NCI-H748 (cell line): ENCODE results near the gene MICU1.

Experiments
- DNase-seq: peaks from one replicate; lab custom pipeline; 2025; ENCODE audit not compliant: unreplicated experiment; lab: John Stamatoyannopoulos, UW

Gene MICU1

DNA sequence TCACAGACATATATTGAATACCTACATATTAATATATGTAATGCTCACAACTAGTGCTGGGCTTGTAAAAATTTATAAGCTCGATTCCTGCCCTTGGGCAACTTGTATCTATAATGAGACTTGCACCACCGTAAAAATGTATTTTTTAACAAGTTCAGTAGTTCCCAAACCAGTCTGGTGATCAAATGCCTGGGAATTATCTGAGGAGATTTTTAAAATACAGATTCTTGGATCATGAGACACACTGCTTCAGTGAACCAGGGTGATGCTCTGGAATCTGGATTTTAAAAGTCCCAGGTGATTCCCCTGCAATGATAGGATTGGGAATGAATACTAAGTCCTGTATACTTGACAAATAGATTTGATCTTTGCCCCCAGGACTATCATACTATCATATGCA lies 4.3 kb upstream of the MICU1 start:
- DNase-seq, result no peak

GRCh38 chr10:72626444-72626754 lies 520 bp upstream of the MICU1 start:
- no peak for DNase-seq

GRCh38 chr10:72625276-72625607 lies 637 bp downstream of the MICU1 start:
- DNase-seq, result no peak

- DNase-seq, result no peak
Measured at GRCh38 chr10:72622271-72622670, 3.6 kb downstream of the MICU1 start.

- no peak for DNase-seq
Measured at GRCh38 chr10:72616716-72617115, 9.2 kb downstream of the MICU1 start.

DNA sequence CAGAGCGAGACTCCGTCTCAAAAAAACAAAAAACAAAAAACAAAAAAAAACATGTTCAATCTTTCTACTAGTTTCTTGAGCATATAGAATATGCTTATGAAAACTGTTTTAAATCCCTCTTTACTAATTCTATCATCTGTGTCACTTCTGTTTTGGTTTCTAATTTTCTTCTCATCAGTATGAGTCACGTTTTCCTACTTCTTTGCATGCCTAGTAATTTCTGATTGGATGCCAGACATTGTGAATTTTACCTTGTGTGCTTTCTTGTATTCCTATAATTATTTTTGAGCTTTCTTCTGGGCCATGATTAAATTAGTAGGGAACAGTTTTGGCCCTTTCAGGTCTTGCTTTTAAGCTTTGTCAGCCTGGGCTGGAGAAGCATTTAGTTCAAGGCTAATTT lies 9.9 kb downstream of the MICU1 start:
- no peak for DNase-seq

DNA sequence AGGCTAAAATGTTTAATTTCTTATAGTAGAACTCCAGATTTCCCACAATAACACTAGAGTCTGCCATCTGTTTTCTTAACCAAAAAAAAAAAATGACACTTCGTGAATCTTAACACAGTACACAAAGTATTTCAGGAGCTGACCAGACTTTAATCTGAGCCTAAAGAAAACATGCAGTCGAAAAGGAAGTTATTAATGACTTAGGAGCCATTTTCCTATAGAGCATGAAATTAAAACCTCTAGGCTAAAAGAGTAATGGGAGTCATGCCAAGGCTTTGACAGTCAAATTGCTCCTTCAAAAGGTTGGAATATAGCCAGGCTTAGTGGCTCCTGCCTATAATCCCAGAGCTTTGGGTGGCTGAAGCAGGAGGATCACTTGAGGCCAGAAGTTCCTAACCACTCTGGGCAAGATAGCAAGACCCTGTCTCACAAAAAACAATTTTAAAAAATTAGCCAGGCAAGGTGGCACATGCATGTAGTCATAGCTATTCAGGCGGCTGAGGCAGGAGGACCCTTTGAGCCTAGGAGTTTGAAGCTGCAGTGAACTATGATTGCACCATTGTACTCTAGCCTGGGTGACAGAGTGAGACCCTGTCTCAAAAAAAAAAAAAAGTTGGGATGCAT lies 13.6 kb downstream of the MICU1 start:
- DNase-seq, result peak; percentile 65

- no peak for DNase-seq
Measured at GRCh38 chr10:72611783-72612182, 14.1 kb downstream of the MICU1 start.

DNA sequence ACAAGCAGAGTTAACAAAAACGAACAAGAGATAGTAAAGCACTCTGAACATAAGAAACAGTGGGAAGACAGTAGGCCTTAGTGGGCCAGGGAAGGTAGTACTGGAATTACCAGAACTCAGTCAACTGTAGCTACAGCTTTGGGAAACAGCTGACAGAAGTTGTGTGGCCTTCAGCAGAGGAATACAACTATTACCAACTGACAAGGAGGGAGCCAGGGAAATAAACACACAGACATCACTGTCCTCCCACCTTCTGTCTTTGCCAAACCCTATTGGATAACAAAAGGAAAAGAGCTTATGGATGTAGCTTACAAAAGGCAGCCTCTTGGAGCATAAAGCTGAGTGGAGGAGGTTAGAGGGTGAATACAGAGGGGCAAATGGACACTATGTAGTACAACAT lies 15.4 kb downstream of the MICU1 start:
- DNase-seq, result no peak

- no peak for DNase-seq
Measured at GRCh38 chr10:72605122-72605521, 20.8 kb downstream of the MICU1 start.

DNA sequence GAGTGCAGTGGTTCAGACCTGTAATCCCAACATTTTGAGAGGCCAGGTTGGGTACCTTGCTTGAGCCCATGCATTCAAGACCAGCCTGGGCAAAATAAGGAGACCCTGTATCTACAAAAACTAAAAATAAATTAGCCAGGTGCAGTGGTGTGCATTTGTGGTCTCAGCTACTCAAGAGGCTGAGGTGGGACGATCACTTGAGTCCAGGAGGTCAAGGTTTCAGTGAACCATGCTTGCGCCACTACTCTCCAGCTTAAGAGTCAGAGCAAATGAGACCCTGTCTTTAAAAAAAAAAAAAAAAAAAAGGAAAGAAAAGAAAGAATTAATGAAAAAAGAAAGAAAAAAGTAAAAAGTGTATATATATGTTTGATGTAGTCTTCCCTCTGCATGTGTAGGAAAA lies 24.7 kb downstream of the MICU1 start:
- no peak for DNase-seq

GRCh38 chr10:72598769-72599701 lies 26.8 kb downstream of the MICU1 start:
- no peak for DNase-seq

GRCh38 chr10:72597897-72598296 lies 28.0 kb downstream of the MICU1 start:
- DNase-seq, result no peak

DNA sequence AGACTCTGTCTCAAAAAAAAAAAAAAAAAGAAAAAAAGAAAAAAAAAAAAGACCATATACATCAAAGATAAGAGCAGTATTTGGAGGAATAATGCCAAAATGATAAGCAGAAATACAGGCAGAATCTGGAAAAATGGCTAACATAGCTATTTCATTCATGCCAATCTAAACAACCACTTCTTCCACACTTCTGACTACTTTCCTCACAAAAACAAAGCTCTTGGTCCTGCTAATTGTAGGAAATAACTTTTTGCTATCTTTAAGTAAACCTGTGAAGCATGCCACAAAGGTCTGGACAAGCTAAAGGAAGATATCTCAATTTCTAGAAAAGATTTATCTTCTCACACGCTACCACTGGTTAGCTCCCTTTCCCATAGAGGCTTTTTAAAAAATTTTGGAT lies 30.4 kb downstream of the MICU1 start:
- DNase-seq, result no peak

GRCh38 chr10:72593963-72594362 lies 31.9 kb downstream of the MICU1 start:
- no peak for DNase-seq

- no peak for DNase-seq
Measured at GRCh38 chr10:72588266-72588665, 37.6 kb downstream of the MICU1 start.

- DNase-seq, result no peak
Measured at GRCh38 chr10:72587568-72587967, 38.3 kb downstream of the MICU1 start.

DNA sequence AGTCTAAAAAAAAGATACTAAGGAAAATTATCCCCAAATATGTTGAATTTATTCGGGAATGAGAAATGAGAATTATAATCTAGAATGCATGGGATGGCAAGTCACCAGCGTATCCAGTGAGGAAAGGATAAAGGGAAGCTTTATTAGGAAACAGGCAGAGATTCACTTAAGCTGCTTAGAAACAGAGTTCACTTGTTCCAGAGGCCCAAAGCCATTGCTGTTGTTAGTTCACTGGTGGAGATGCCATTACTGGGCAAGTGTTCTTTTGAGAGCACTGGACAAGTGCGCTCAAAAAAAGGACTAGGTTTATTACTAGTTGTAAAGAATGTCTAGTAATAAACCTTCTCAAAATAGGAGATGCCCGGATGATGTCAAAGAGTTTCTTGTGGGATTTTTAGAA lies 51.2 kb downstream of the MICU1 start:
- DNase-seq, result no peak

- DNase-seq, result no peak
Measured at GRCh38 chr10:72573079-72573478, 52.8 kb downstream of the MICU1 start.

DNA sequence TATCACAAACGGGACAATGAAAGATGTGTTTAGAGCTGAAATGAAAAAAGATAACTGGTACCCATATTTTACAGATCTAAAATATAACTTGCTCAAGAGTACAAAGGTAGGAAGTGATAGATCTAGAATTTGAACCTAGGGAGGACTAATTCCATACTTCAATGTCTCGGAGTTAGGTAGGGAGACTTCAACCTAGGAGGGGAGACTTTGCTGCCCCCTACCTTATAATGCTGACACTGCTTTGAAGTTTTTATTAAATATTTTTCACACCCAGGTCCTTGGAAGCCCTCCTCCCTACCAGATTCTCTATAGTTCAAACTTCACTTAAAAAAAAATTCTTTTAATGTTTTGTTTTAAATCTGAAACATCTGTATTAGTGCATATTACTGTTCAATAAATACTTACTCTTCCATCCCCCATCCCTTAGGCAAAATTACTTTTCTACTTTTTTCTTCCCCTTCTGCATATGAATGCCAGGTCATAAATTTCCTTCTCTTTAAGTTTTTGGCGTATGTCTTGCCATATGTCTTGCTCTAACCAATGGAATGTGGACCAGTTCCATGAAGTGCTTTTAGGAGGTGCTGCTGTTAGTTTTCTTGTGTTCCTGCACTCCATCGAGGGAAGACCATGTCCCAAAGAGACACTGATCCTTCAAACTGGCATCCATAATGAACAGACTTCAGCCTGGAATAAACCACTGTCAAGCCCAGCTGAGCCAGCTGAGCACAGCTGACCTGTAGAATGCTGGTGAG lies 57.8 kb downstream of the MICU1 start:
- peak; percentile 1 for DNase-seq

GRCh38 chr10:72567421-72567820 lies 58.5 kb downstream of the MICU1 start:
- no peak for DNase-seq

- no peak for DNase-seq
Measured at GRCh38 chr10:72564596-72564995, 61.3 kb downstream of the MICU1 start.
